ENCODE results near the gene RBMS1.

Gene RBMS1

GRCh38 chr2:160493227-160494028 is at the start of gene RBMS1:
Gene RBMS1 (minus strand): TSS chr2:160493807. CDS start chr2:160493363, 444 bp downstream.
- DNase-seq: no peak

- DNase-seq: no peak
These were observed 48.1 kb upstream of the RBMS1 start for GRCh38 chr2:160541745-160542144.

GRCh38 chr2:160538559-160539355 is 45.1 kb upstream of the RBMS1 start:
- no peak for DNase-seq

GRCh38 chr2:160538115-160538514 is 44.5 kb upstream of the RBMS1 start:
- no peak for DNase-seq

- no peak for DNase-seq
These were observed 41.4 kb upstream of the RBMS1 start for GRCh38 chr2:160534996-160535395.

GRCh38 chr2:160534249-160534648 is 40.6 kb upstream of the RBMS1 start:
- DNase-seq: no peak

- no peak for DNase-seq
These were observed 39.9 kb upstream of the RBMS1 start for GRCh38 chr2:160533482-160533881.

GRCh38 chr2:160532388-160532787 is 38.8 kb upstream of the RBMS1 start:
- no peak for DNase-seq

GRCh38 chr2:160522951-160523710 is 29.5 kb upstream of the RBMS1 start:
- DNase-seq: no peak

- no peak for DNase-seq
These were observed 24.1 kb upstream of the RBMS1 start for GRCh38 chr2:160517731-160518130.

- DNase-seq: no peak
These were observed 23.1 kb upstream of the RBMS1 start for GRCh38 chr2:160516547-160517365.

- no peak for DNase-seq
These were observed 21.5 kb upstream of the RBMS1 start for GRCh38 chr2:160515120-160515519.

- DNase-seq: no peak
These were observed 19.5 kb upstream of the RBMS1 start for GRCh38 chr2:160513120-160513519.

- no peak for DNase-seq
These were observed 18.9 kb upstream of the RBMS1 start for GRCh38 chr2:160512491-160512890.

- DNase-seq: no peak
These were observed 17.0 kb upstream of the RBMS1 start for GRCh38 chr2:160510617-160511016.

- DNase-seq: no peak
These were observed 15.4 kb upstream of the RBMS1 start for GRCh38 chr2:160509016-160509415.

GRCh38 chr2:160507464-160507863 is 13.9 kb upstream of the RBMS1 start:
- no peak for DNase-seq

GRCh38 chr2:160507046-160507407 is 13.4 kb upstream of the RBMS1 start:
- DNase-seq: no peak

GRCh38 chr2:160506371-160507045 is 12.9 kb upstream of the RBMS1 start:
- DNase-seq: no peak

GRCh38 chr2:160505256-160505655 is 11.6 kb upstream of the RBMS1 start:
- DNase-seq: no peak

- no peak for DNase-seq
These were observed 8.9 kb upstream of the RBMS1 start for GRCh38 chr2:160502478-160502877.

- DNase-seq: no peak
These were observed 7.8 kb upstream of the RBMS1 start for GRCh38 chr2:160501370-160501769.
